Stimulated activated CD4-positive, alpha-beta T cell treated with anti-CD3 and anti-CD28 coated beads, Interleukin-1b, Interleukin-23, amount 100 ng/mL, for 4 hours (primary cell): Measurements from ENCODE around the gene TASP1.

Experiments
- DNase-seq, 2 donors: peaks; one replicate each; pipeline ENCODE4 v3.0.0-alpha.2; 2020; ENCODE audit warnings: low read depth in 2 of 2

The TASP1 gene

GRCh38 chr20:13442986-13443385 is 195.7 kb downstream of the TASP1 start:
- DNase-seq = no peak

GRCh38 chr20:13441388-13441787 is 197.3 kb downstream of the TASP1 start:
- DNase-seq = no peak

GRCh38 chr20:13436530-13436929 is 202.2 kb downstream of the TASP1 start:
- DNase-seq = no peak

DNA sequence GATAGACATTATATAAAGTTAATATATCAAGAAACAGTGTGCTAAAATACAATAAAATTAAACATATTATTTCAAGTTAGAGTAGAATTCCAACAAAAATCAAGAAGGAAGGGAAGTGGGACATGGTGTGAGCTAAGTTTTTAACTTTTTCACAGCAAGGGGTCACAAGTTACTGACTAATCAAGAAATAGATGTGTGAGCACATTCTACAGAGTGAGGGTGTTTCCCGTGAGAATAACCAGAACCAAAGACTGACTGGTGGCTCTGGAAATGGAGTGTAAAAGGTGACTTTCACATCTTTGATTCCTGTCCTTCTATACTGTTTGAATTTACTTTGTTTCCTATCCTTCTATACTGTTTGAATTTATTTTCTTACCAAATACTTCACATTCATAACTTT is 206.6 kb downstream of the TASP1 start:
- no peak for DNase-seq

DNA sequence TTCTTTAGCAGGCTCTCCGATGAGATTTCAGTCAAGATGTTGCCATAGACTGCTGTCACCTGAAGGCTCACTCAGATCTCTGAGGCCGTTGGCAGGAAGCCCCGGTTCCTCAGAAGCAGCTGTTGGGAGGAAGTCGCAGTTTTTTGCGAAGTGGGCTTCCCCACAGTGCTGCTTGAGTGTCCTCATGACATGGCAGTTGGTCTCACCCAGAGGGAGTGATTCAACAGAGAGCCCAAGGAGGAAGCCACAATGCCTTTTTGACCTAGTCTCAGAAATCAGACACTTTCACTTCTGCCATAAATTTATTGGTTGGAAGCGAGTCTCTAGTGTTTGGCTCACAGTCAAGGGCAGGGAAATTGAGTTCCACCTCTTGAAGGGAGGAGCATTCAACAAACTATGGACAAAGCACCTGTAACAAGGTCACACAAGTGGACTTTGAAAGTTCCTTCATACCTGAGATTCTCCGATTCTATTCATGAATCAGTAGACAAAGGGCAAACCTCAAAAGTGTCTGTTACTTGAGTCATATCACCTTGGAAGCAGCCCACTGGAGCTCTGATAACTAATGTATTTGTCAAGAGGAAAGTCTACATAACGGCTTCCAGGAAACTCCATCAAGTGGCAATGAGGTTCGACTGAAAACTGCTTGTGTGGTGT is 208.3 kb downstream of the TASP1 start:
- no peak for DNase-seq

- DNase-seq = no peak
Observed at GRCh38 chr20:13428684-13429083, 210.0 kb downstream of the TASP1 start.

DNA sequence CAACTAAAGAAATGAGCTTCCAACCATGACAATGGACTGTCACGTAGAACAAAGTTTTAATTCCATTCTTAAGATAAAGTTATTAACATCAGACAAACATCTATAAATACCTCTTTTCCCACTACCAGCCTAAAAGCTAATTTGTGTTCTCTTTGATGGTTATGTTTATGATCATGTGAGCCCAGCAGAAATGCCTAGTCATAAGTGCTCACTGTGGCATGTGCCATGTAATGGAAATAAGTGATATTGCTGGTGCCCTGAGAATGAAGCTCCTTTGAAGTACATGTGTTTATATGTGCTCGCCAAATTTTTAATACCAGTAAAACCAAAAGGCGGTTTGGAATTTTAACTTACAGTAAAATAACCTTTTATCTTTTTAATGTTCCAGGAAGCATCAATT is 211.9 kb downstream of the TASP1 start:
- no peak for DNase-seq

DNA sequence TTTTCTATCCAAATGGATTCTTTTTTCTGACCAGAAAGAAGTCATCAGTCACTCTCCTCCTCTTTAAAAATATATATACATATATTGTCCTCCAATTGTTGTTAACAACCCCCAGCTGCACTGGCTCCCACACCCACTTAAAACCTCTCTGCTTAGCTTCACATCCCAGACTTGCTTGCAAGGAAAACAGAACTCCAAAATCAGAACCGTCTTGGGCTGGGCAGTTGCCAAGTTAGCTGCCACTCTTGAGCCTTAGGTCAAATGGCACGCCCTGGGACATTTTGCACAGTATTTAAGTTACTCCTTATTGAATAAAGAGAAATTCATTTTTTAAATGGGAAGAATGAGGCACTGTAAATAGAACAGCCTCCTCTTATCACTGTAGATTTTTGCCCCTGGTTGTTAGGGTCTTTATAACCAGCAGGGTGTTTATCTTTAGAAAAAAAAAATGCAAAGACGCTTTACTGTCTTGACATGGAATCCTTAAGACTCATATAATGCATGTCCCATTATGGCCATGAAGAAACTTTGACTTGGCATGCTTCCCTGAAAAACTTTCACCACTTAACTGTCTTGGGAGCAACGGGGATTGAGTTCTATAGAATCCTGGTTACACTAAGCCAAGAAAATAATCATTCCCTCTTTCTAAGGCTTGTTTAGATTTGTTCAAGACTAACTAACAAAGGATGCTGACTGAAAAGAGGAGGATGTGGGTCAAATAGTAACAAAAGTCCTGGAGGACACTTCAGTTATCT is 213.2 kb downstream of the TASP1 start:
- DNase-seq = no peak

GRCh38 chr20:13424174-13424833 is 214.4 kb downstream of the TASP1 start:
- DNase-seq = no peak

GRCh38 chr20:13423472-13424173 is 215.1 kb downstream of the TASP1 start:
- DNase-seq = no peak

- DNase-seq = no peak
Observed at GRCh38 chr20:13422637-13423036, 216.1 kb downstream of the TASP1 start.

DNA sequence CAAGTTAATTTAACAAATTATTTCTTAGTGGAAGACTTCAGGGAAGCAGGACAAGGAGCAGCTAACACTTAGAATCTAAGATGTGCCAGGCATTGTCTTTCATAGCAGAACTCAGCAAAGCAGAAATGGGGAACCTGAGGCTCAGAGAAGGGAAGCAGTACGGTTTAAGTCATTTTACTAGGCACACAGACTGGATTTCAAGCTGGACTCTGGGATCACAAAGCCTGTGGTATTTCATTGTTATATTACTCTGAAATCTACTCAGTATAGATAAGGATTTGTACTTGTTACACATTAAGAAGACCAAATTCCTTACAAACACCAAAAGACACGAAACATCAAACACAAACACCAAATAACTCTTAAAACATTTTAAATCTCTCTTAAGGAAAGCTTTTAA is 218.1 kb downstream of the TASP1 start:
- DNase-seq = no peak

GRCh38 chr20:13419477-13419876 is 219.3 kb downstream of the TASP1 start:
- DNase-seq = no peak

DNA sequence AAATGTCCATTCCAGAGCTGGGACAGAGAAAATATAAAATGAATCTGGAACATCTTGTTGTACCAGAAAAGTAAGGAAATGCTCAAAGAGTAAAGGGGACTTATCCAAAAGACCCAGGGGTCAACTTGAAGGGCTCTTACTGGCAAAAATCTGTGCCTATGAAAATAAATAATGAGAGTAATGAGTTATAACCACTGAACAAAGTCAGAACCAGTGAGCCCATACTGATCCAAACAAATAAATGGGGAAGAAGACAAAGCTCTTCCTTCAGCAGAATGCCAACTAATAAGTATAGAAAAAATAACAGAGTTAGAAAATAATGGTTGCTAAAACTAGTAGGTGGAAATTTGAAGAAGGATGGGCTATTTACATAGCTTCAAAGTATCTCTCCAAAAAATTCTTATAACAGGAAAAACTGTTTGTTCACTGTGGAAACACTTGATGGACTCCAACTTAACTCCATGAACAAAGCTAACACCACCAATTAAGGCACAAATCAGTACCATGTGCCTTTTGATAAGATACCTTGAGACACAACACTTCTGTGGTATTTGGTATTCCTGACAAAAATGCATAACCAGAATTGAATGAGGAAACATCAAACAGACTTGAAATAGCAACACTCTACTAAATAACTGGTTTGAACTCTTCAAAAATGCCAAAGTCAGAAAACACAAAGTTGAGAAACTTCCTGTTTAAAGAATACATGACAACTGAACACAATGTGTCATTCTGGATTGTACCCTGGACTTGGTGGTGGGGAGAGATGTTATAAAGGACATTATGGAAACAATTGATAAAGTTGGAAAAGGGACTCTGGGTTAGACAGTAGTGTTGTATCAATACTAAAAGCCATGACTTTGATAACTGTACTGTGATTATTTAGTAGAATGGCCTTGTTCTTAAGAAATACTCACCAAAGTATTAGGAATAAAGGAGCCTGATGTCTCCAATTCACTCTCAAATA is 220.2 kb downstream of the TASP1 start:
- DNase-seq = no peak

GRCh38 chr20:13416531-13416930 is 222.2 kb downstream of the TASP1 start:
- DNase-seq = no peak

- DNase-seq = no peak
Observed at GRCh38 chr20:13412806-13413445, 225.8 kb downstream of the TASP1 start.

DNA sequence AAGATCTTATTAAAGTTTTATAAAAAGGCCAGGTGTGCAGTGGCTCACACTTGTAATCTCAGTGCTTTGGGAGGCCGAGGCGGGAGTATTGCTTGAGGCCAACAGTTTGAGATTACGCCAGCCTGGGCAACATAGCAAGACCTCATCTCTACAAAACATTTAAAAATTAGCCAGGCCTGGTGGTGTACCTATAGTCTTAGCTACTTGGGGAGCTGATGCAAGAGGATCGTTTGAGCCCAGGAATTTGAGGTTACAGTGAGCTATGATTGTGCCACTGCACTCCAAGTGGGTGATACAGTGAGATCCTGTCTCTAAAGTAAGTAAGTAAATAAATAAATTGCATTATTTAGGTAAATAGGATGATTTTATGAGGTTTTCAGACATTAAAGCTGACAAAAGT is 234.4 kb downstream of the TASP1 start:
- no peak for DNase-seq

- no peak for DNase-seq
Observed at GRCh38 chr20:13403453-13403852, 235.3 kb downstream of the TASP1 start.

GRCh38 chr20:13402986-13403385 is 235.7 kb downstream of the TASP1 start:
- no peak for DNase-seq

- no peak for DNase-seq
Observed at GRCh38 chr20:13402171-13402760, 236.5 kb downstream of the TASP1 start.
